GM11168 (cell line): ENCODE data around the gene ZXDC.

Source experiments
- in situ Hi-C: fragments of 300-500 bp; cut with MboI; formaldehyde crosslinking; loops from one replicate; pipeline ENCODE4 v1.12.0; 2022; ENCODE audit warnings: low sequenced_read_pairs; ENCODE audit not compliant: unreplicated experiment

ZXDC gene

GRCh38 chr3:126439968-126440708, 35.6 kb downstream of the ZXDC start:
- in situ Hi-C loops = no loop called here

DNA sequence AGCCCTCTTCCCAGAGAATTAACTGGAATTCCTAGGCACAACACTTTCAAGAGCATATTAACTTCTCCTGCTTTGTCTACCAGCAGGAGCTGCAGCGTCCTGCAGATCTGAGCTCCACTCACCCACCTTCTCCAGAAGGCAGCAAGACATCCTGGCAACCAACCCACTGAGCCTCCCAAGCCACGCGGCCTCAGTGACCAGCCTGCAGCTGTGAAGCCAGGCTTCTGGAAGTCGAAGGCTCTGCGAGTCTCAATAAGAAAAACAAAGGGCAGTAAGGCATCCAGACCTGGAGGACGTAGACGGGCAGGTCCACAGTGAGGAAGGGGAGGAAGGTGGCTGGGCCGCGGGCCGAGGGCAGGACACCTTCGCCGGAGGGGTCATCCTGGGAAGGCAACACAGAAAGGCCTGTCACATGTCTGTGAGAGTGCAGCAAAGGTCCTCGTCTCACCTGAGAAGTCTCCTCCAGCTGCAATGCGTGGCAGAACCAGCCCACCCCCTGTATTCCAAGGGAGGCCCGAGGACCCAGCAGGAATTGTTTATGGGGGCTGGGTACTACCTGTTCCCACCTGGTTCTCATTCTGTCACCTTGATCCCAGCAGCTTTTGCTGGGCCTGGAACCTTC, 36.2 kb downstream of the ZXDC start:
- in situ Hi-C loops = no loop called here

DNA sequence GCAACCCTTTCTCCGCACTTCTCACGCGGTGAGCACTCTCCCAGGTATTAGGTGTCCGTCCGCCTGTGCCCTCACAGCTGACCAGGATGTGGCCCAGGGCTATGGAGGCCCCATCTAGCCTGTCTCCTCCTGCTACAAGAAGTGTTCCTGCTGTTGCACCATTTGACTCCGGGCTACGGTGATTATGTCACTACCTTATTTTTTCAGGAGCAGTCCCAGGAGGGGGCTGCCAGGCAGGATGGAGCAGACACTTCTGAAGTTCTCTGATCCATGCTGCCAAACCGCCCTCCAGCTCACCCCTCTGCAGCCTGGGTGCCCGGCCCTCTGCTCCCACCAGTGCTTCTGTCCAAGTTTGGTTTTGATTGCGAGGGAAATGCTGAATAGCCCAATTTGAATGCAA, 36.9 kb downstream of the ZXDC start:
- in situ Hi-C loops = no loop called here

DNA sequence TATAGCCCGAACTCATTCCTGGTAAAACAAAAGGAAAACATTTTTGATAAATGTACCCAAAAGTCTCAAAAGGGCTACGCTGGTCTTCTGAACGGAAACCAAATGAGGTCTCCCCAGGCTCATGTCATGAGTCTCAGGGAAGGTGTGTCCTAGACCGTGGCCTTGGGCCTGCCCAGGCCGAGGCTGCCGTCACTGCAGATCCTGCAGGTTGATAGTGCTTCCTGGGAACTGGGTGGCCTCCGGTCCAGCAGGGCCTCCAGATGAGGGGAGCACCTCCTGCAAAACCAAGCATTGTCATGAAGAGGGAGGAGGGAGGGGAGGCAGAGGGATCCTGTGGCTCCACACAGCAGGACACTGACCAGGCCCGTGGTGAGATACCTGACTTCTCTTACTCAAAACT, 37.5 kb downstream of the ZXDC start:
- in situ Hi-C loops = no loop called here

DNA sequence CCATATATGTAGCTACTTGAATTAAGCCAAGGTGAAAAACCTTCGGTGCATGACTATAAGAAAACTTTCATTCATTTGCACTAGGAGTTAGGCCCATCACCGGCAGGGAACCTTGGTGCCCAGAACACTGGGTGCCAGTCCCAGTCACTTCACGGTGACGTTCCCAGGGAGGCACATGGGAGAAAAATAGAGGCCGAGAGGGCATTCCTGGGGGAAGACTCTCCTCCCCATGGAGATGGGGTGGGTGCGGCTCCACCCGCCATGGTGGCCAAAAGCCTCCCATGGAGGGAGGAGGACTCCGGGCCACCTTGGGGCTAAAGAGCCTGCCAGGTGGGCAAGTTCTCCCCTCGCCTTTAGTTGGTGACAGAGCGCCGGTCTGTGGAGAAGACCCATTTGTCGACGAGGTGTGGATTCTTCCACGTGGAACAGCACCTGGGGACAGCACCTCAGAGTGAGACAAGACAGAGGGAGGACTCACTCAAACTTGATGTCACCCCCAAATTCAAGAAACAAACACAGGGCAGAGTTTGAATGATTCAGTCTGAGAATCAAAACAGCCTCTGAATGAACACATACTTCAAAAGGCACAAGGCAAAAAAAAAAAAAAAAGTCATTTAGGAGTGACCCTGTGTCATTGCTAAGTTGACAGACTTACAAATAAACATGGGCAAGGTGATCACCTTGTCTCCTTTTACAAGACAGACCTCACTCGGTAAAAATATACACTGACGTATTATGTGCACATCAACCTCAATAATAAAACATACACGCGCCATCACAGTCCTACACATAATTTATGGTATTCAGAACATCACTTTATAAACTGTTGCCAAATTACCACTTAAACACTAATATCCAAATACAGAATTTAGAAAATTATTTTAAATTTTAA, 38.6 kb downstream of the ZXDC start:
- in situ Hi-C loops = no loop called here

GRCh38 chr3:126435456-126436315, 40.0 kb downstream of the ZXDC start:
- in situ Hi-C loops = no loop called here

GRCh38 chr3:126434931-126435411, 40.7 kb downstream of the ZXDC start:
- in situ Hi-C loops = no loop called here

- in situ Hi-C loops = no loop called here
Measured at GRCh38 chr3:126434264-126434590, 41.5 kb downstream of the ZXDC start.

DNA sequence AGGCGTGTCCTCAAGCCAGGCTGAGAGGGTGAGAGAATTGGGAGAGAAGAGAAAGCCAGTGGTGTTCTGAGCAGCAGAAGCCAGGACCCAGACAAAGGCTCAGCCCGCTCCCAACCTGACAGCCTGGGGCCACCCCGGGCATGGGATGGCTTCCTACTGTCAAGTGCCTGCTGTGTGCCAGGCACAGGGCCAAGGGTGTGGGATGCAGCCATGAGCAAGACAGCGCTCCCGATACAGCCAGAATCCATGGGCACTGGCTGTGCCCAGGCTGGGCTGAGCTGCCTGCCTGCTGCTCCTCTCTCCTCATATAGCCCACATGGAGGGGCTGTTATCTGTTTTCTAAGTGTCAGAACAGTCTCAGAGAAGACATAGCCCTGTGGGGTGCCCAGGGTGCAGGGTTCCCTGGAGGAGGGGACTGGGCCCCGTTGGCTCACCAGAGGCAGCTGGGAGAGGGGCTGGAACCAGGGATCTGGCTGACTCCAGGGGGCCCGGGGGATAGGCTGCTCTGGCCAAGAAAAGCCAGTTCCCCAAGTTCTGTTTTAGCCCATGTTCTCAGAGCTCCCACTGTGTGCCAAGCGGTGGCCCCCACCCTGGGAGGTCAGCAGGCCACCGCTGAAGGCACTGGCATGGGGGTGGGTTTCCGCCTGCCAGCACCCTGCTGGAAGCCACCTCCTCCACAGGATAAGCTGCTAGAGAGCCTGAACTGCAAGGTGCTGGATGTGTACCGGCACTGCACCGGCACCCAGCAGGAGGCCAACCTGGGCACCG, 42.0 kb downstream of the ZXDC start:
- in situ Hi-C loops = no loop called here

- in situ Hi-C loops = no loop called here
Measured at GRCh38 chr3:126433105-126433430, 42.6 kb downstream of the ZXDC start.

DNA sequence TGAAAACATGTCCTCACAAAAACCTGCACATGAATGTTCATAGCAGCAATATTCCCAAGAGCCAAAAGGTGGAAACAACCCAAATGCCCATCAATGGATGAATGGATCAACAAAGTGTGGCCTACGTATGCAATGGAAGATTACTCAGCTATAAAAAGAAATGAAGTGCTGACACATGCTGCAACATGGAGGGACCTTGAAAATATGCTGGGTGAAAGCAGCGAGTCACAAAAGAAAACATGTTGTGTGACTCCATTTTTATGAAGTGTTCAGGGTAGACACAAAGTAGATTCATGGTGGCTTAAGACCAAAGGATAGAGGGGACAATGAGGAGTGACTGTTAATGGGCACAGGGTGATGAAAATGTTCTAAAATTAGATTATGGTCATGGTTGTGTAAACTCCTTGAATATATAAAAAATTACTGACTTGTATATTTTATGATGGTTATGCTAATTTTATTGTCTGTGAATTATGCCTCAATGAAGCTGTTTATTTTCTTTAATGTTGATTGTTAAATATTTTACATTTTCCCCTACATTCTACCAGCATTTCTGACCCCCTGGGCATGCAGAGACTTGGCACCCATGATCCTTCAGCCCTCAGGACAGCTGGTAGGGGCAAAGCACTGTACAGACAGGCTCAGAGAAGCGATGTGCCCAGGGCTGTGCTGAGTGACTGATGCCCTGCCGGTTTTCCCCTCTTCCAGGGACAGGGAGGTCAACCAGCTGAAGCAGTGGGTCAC, 43.2 kb downstream of the ZXDC start:
- in situ Hi-C loops = no loop called here

GRCh38 chr3:126431103-126431534, 44.6 kb downstream of the ZXDC start:
- in situ Hi-C loops = no loop called here

- in situ Hi-C loops = no loop called here
Measured at GRCh38 chr3:126424751-126425150, 50.9 kb downstream of the ZXDC start.

DNA sequence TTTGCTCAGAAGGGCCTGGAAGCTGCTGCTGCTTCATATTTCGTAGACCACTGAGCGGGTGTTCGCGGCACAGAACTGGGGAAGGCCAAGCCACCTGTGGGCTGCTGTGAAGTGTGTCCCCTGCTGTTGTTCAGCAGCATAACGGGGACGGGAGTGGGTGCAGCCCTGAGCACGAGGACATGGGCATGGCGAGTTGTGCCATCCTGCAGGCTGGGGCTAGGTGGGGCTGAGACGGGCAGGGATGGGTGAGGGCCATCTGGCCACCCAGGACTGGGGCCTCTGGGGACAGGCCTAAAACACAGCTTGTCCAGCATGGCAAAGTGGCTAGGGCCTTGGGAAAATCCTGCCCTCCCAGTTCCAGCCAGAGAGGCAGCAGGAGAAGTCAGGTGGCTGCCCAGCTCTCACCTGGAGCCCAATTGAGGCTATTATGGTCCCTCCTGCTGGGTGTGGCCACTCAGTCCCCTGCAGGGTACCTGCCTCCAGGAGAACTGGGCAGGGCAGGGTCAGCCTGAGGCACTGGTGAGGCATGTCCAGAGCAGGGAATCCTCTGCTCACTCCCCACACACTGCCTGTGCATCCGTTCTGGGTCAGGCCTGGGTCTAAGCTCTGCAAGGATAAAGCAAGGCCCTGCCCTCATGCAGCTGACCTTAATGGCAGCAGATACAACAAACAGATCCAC, 51.5 kb downstream of the ZXDC start:
- in situ Hi-C loops = no loop called here

GRCh38 chr3:126423191-126424038, 52.3 kb downstream of the ZXDC start:
- in situ Hi-C loops = no loop called here

DNA sequence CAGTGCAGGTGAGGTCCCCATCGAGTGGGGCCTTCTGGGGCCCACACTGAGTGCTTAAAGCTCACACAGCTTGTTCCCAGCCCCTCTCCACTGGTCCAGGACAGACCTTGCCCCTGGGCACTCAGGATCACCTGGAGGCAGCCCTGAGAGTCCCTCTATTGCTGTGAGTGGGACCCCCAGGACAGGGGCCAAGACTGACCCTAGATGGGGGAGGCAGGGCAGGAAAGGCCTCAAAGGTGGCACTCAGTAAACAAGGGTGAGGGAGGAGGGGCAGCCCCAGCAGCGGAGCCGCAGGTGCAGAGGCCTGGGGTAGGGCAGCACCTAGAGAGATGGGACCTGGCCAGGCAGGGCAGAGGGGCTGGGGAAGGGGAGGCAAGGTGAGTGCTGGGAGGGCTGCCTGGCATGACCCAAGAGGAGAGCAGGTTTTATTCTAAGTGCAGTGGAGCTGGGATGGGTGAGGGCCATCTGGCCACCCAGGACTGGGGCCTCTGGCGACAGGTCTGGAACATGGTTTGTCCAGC, 53.1 kb downstream of the ZXDC start:
- in situ Hi-C loops = no loop called here

GRCh38 chr3:126422121-126422520, 53.6 kb downstream of the ZXDC start:
- in situ Hi-C loops = no loop called here
